Esophagus squamous epithelium (tissue), 4 donors: Measurements from ENCODE around the gene ABCB9.
"Not testable (repeated sequence)": the region's sequence is repeated elsewhere in the genome, so short reads cannot be mapped to it uniquely, and the experiment has no call there.

Source experiments
- POLR2A ChIP-seq, 4 donors: fragments of 450-650 bp; IDR thresholded peaks; one replicate each; pipeline ENCODE4 v1.6.1; 2017; ENCODE audit warnings: antibody characterized with exemption in 4 of 4, mild to moderate bottlenecking in 4 of 4, moderate library complexity in 3 of 4
- TF ChIP-seq, protein P1 (sequence below), 6 experiments: fragments of 450-650 bp in 4 of 6; fragments of 200-600 bp in 2 of 6; sonication (generic) in 2 of 6; IDR thresholded peaks; one replicate each; pipeline ENCODE4 v1.5.1; 2016 to 2019; ENCODE audit warnings: antibody characterized with exemption in 6 of 6, mild to moderate bottlenecking in 4 of 6, moderate library complexity in 4 of 6

DNA sequence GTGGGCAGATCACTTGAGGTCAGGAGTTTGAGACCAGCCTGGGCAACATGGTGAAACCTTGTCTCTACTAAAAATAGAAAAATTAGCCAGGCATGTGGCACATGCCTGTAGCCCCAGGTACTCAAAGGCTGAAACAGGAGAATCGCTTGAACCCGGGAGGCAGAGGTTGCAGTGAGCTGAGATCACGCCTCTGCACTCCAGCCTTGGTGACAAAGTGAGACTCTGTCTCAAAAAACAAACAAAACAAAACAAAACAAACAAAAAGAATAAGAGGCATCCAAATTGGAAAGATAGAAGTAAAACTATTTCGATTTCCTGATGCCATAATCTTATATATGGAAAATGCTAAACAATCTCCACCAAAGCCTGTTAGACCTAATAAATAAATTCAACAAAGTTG is 48.2 kb upstream of the ABCB9 start:
- TF ChIP-seq, protein P1, sequence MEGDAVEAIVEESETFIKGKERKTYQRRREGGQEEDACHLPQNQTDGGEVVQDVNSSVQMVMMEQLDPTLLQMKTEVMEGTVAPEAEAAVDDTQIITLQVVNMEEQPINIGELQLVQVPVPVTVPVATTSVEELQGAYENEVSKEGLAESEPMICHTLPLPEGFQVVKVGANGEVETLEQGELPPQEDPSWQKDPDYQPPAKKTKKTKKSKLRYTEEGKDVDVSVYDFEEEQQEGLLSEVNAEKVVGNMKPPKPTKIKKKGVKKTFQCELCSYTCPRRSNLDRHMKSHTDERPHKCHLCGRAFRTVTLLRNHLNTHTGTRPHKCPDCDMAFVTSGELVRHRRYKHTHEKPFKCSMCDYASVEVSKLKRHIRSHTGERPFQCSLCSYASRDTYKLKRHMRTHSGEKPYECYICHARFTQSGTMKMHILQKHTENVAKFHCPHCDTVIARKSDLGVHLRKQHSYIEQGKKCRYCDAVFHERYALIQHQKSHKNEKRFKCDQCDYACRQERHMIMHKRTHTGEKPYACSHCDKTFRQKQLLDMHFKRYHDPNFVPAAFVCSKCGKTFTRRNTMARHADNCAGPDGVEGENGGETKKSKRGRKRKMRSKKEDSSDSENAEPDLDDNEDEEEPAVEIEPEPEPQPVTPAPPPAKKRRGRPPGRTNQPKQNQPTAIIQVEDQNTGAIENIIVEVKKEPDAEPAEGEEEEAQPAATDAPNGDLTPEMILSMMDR (IDR thresholded peaks at IDR 0.05): not testable (repeated sequence)
- TF ChIP-seq POLR2A (IDR thresholded peaks at IDR 0.05): not testable (repeated sequence)
